Body of pancreas (tissue), 4 donors: ENCODE data around the gene GAS1. TPM values are rescaled to one million over a fixed set of nuclear protein-coding genes. Genes with fewer than 3 reads are reported as not detected.

Source experiments
- ATAC-seq: fragments of 150-250 bp; one replicate; pipeline ENCODE4 v1.9.1; 2016
- DNase-seq, 4 donors: peaks; one replicate each; pipeline ENCODE4 v3.0.0-alpha.2; 2019
- H3K27ac ChIP-seq, 4 donors: fragments of 200-600 bp; sonication (generic); 1 replicate in 3 of 4; 2 replicates in 1 of 4; pipeline versions ENCODE4 v1.5.1 to v1.6.1; 2016 to 2019; ENCODE audit warnings: mild to moderate bottlenecking in 1 of 4, mixed read lengths in 1 of 4, moderate library complexity in 1 of 4
- H3K27me3 ChIP-seq, 2 donors: fragments of 200-600 bp; sonication (generic); one replicate each; pipeline ENCODE4 v1.6.0; 2016; ENCODE audit warnings: mild to moderate bottlenecking in 1 of 2
- H3K36me3 ChIP-seq, 2 donors: fragments of 200-600 bp; sonication (generic); replicated peaks in 1 of 2; 2 replicates each; pipeline ENCODE4 v1.5.1; 2016; ENCODE audit warnings: low read depth in 2 of 2; ENCODE audit not compliant: insufficient read depth in 1 of 2
- H3K4me1 ChIP-seq: fragments of 200-600 bp; sonication (generic); one replicate; pipeline ENCODE4 v1.6.0; 2016
- H3K4me3 ChIP-seq, 2 donors: fragments of 200-600 bp; sonication (generic); 1 replicate in 1 of 2; 2 replicates in 1 of 2; pipeline ENCODE4 v1.5.1; 2016 to 2019
- H3K9me3 ChIP-seq, 3 donors: fragments of 200-600 bp; sonication (generic); 1 replicate in 2 of 3; 2 replicates in 1 of 3; pipeline ENCODE4 v1.5.1; 2016
- POLR2A ChIP-seq, 3 donors: fragments of 450-650 bp; IDR thresholded peaks; one replicate each; pipeline ENCODE4 v1.6.1; 2016; ENCODE audit warnings: antibody characterized with exemption in 3 of 3, mild to moderate bottlenecking in 2 of 3
- WGBS, 2 donors: methylation state at CpG; one replicate each; pipeline ENCODE4 v1.1.5; 2017; 5-methylcytosine and 5-hydroxymethylcytosine counted together
- intact Hi-C: fragments of 100-400 bp; cut with DNase I; formaldehyde crosslinking; loops from one replicate; pipeline ENCODE4 v1.15.1; 2023
- total RNA-seq, 2 donors: library from RNA; depleted of rRNA; stranded (reverse); fragments of >200 nt; gene quantifications; one replicate each; pipeline ENCODE4 v1.1.0, GENCODE V29; 2016
- TF ChIP-seq, protein P1 (sequence below), 7 experiments: fragments of 450-650 bp in 4 of 7; fragments of 200-600 bp in 3 of 7; sonication (generic) in 3 of 7; IDR thresholded peaks; one replicate each; pipeline ENCODE4 v1.5.1; 2016 to 2019; ENCODE audit warnings: antibody characterized with exemption in 7 of 7

Gene GAS1, protein sequence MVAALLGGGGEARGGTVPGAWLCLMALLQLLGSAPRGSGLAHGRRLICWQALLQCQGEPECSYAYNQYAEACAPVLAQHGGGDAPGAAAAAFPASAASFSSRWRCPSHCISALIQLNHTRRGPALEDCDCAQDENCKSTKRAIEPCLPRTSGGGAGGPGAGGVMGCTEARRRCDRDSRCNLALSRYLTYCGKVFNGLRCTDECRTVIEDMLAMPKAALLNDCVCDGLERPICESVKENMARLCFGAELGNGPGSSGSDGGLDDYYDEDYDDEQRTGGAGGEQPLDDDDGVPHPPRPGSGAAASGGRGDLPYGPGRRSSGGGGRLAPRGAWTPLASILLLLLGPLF
- 10 to 100 TPM; 29.1 to 37.6 TPM for total RNA-seq

DNA sequence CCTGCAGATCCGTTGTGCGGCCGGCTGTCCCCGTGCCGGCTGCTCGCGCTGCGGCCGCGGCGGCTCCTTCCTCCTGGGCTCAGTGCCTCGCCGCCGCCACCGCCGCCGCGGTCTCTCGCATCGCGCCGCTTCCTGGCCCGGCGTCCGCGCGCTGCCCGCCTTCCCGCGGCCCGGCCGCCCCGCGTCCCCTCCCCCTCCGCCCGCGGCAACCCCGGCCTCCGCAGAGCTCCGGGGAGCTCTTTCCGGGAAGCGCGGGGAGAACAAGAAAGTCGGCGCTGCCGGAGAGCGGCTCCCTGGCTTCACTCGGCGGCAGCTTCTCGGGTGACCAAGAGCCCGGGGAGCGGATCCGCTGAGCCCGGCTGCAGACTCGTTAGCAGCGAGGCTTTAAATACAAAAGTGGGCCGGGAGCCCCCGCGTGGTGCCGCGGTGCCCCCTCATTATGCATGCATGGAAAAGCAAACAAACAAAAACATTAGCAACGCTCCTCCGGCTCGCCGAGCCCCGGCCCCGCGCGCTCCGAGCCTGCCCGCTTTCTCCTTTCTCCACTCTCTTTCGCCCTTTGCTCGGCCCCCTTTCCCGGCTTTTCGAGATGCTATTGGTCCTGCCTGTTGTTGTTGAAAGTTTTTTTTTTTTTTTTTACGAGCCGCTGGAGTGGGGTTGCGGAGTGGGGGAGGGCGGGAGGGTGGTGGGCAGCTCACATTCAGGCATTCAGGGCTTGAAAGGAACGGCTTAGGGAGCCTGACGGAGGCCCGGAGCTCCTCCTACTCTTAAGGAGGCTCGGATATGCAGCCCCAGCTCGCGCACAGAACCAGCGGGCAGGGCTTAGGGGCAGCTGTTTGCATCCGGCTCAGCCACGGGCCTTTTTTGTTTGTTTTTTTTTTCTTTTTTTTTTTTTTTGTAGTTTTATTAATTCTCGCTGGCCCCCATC lies at the start of gene GAS1:
GAS1 (minus strand) TSS at position 361 of the 928 bp plus-strand sequence. CDS start 727 bp downstream, outside the sequence.
- intact Hi-C loops = no loop called here
- 0 to 2% methylated on average over 36 to 66 of the region's 89 CpGs for WGBS, 2 donors

DNA sequence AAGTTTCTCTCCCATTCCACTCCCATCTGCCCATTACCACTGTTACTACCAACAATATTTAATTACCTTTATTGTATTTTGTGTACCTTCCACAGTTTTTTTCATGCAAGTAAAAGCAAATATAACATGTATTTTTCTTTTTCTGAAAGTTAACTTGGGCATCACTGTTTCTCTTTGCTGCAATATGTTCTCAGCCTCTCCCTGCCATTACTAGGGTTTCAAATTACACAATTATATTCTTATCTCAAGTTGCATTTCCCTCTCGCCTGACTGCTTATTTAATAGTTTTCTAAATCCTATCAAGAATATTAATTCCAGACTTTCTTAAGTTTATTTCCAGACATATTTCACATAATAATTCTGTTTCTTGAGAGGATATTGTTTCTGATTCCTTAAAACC lies 46.9 kb upstream of the GAS1 start:
- Histone ChIP-seq H3K27me3 (no peaks in the 10 kb centered on the region), H3K9me3 (no peaks in the 10 kb centered on the region), H3K36me3 (no peaks in the 10 kb centered on the region), H3K27ac (no peak overlapping the region), H3K4me3 (no peak overlapping the region), H3K4me1 (no peaks in the 10 kb centered on the region)
- ATAC-seq (no peak), DNase-seq (no peak)
- TF ChIP-seq POLR2A (IDR thresholded peaks at IDR 0.05) = no peak
- TF ChIP-seq, protein P1, sequence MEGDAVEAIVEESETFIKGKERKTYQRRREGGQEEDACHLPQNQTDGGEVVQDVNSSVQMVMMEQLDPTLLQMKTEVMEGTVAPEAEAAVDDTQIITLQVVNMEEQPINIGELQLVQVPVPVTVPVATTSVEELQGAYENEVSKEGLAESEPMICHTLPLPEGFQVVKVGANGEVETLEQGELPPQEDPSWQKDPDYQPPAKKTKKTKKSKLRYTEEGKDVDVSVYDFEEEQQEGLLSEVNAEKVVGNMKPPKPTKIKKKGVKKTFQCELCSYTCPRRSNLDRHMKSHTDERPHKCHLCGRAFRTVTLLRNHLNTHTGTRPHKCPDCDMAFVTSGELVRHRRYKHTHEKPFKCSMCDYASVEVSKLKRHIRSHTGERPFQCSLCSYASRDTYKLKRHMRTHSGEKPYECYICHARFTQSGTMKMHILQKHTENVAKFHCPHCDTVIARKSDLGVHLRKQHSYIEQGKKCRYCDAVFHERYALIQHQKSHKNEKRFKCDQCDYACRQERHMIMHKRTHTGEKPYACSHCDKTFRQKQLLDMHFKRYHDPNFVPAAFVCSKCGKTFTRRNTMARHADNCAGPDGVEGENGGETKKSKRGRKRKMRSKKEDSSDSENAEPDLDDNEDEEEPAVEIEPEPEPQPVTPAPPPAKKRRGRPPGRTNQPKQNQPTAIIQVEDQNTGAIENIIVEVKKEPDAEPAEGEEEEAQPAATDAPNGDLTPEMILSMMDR (IDR thresholded peaks at IDR 0.05) = no peak
- WGBS, 2 donors = 8 to 18% methylated on average over 1 of the region's 1 CpG
- intact Hi-C loops = no loop called here

More for the DNA sequence above, at the start of gene GAS1:
- Histone ChIP-seq H3K4me3 (peak within 1 kb of the TSS; percentile 53 to 80), H3K27me3 (no peaks in the 10 kb centered on the region), H3K4me1 (peaks cover 27% of the 10 kb centered on the region), H3K36me3 (no peaks in the 10 kb centered on the region), H3K9me3 (no peaks in the 10 kb centered on the region), H3K27ac (peak within 1 kb of the TSS; percentile 92 to 99 (median 96))
- DNase-seq (peak; percentile 89 to 95 (median 92)), ATAC-seq (peak; percentile 70)
- peak; percentile 43 to 86 (median 83) for TF ChIP-seq POLR2A (IDR thresholded peaks at IDR 0.05)
- TF ChIP-seq, protein P1 (IDR thresholded peaks at IDR 0.05) = no peak

DNA sequence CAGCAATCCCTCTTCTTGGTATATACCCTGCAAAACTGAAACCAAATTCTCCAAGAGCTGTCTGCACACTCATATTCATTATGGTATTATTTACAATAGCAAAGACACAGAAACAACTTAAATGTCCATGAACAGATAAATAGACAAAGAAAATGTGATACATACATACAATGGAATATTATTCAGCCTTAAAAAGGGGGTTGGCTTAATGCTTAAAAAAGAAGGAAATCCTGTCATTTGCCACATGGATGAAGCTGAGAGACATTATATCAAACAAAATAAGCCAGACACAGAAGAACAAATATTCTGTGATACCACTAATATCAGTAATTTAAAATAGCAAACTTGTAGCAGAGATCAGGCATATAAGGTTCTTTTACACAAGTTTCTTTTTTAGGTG lies 46.5 kb upstream of the GAS1 start:
- Histone ChIP-seq H3K4me3 (no peak overlapping the region), H3K27me3 (no peaks in the 10 kb centered on the region), H3K36me3 (no peaks in the 10 kb centered on the region), H3K4me1 (no peaks in the 10 kb centered on the region), H3K9me3 (no peaks in the 10 kb centered on the region), H3K27ac (no peak overlapping the region)
- ATAC-seq = no peak
- DNase-seq = no peak
- TF ChIP-seq, protein P1 (IDR thresholded peaks at IDR 0.05) = no peak
- no peak for TF ChIP-seq POLR2A (IDR thresholded peaks at IDR 0.05)
- intact Hi-C loops = no loop called here

DNA sequence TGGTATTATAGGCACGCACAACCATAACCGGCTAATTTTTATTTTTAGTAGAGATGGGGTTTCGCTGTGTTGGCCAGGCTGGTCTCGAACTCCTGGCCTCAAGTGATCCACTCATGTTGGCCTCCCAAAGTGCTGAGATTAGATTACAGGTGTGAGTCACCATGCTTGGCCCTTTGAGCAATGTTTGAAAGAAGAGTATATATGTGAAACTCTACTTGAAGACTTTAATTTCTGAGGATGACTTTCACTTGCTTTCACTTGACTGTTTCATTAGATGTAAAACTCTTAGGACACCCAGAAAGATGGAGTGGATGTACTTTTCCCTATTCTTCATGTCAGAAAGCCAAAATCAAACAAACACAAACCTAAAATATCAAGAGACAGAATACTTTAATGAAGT lies 43.8 kb upstream of the GAS1 start:
- 73 to 78% methylated on average over 4 of the region's 4 CpGs for WGBS, 2 donors
- Histone ChIP-seq H3K36me3 (no peaks in the 10 kb centered on the region), H3K4me1 (no peaks in the 10 kb centered on the region), H3K27ac (no peak overlapping the region), H3K9me3 (no peaks in the 10 kb centered on the region), H3K27me3 (no peaks in the 10 kb centered on the region), H3K4me3 (no peak overlapping the region)
- ATAC-seq = no peak
- TF ChIP-seq POLR2A (IDR thresholded peaks at IDR 0.05) = no peak
- TF ChIP-seq, protein P1 (IDR thresholded peaks at IDR 0.05) = no peak
- intact Hi-C loops = no loop called here
- no peak for DNase-seq
